ENCODE results near the gene GOLGB1. TPM values are rescaled to one million over a fixed set of nuclear protein-coding genes. Genes with fewer than 3 reads are reported as not detected.

GOLGB1 gene
- total RNA-seq, 1 donor from 2014 or later: 33.2 TPM

- H3K36me3 Mint-ChIP-seq (ENCODE audit: low read depth): no peaks in the 10 kb centered on the region
- no peaks in the 10 kb centered on the region for H3K27me3 Mint-ChIP-seq (ENCODE audit: low read depth)
- no peak for DNase-seq (ENCODE audit: low read depth, low spot score)
- H3K9me3 Mint-ChIP-seq: peaks cover 3% of the 10 kb centered on the region
- no peaks in the 10 kb centered on the region for H3K4me1 Mint-ChIP-seq
- H3K27ac Mint-ChIP-seq (ENCODE audit: unreplicated experiment): peak overlapping the region; percentile 64
- no peak overlapping the region for H3K4me3 Mint-ChIP-seq
- TF ChIP-seq, protein P1, sequence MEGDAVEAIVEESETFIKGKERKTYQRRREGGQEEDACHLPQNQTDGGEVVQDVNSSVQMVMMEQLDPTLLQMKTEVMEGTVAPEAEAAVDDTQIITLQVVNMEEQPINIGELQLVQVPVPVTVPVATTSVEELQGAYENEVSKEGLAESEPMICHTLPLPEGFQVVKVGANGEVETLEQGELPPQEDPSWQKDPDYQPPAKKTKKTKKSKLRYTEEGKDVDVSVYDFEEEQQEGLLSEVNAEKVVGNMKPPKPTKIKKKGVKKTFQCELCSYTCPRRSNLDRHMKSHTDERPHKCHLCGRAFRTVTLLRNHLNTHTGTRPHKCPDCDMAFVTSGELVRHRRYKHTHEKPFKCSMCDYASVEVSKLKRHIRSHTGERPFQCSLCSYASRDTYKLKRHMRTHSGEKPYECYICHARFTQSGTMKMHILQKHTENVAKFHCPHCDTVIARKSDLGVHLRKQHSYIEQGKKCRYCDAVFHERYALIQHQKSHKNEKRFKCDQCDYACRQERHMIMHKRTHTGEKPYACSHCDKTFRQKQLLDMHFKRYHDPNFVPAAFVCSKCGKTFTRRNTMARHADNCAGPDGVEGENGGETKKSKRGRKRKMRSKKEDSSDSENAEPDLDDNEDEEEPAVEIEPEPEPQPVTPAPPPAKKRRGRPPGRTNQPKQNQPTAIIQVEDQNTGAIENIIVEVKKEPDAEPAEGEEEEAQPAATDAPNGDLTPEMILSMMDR (conservative IDR thresholded peaks at IDR 0.05): no peak
These were observed 94.8 kb downstream of the GOLGB1 start for GRCh38 chr3:121654493-121655385.

DNA sequence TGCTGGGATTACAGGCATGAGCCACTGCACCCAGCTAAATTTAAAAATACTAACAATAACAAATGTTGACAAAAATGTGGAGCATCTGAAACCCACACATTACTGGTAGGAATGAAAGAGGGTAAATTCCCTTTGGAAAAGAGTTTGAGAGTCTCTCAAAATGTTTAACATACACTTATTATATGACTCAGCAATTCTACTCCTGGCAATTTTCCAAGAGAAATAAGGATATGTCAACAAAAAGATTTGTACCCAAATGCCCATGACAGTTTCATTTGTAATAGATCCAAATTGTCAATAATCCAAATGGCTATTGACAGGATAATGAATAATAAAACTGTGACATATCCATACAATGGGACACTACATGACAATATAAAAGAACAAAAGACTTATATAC lies 97.9 kb downstream of the GOLGB1 start:
- no peaks in the 10 kb centered on the region for H3K27me3 Mint-ChIP-seq (ENCODE audit: low read depth)
- H3K27ac Mint-ChIP-seq (ENCODE audit: unreplicated experiment): no peak overlapping the region
- DNase-seq (ENCODE audit: low read depth, low spot score): no peak
- H3K4me3 Mint-ChIP-seq: no peak overlapping the region
- H3K9me3 Mint-ChIP-seq: peaks cover 3% of the 10 kb centered on the region
- TF ChIP-seq, protein P1 (conservative IDR thresholded peaks at IDR 0.05): no peak
- no peaks in the 10 kb centered on the region for H3K4me1 Mint-ChIP-seq
- H3K36me3 Mint-ChIP-seq (ENCODE audit: low read depth): no peaks in the 10 kb centered on the region

GRCh38 chr3:121649645-121650044 lies 99.9 kb downstream of the GOLGB1 start:
- H3K4me3 Mint-ChIP-seq: no peak overlapping the region
- no peaks in the 10 kb centered on the region for H3K27me3 Mint-ChIP-seq (ENCODE audit: low read depth)
- no peak for DNase-seq (ENCODE audit: low read depth, low spot score)
- no peak overlapping the region for H3K27ac Mint-ChIP-seq (ENCODE audit: unreplicated experiment)
- peaks cover 3% of the 10 kb centered on the region for H3K9me3 Mint-ChIP-seq
- H3K36me3 Mint-ChIP-seq (ENCODE audit: low read depth): no peaks in the 10 kb centered on the region
- no peaks in the 10 kb centered on the region for H3K4me1 Mint-ChIP-seq
- TF ChIP-seq, protein P1 (conservative IDR thresholded peaks at IDR 0.05): no peak

GRCh38 chr3:121648219-121648958 lies 101.2 kb downstream of the GOLGB1 start:
- H3K36me3 Mint-ChIP-seq (ENCODE audit: low read depth): no peaks in the 10 kb centered on the region
- no peak overlapping the region for H3K27ac Mint-ChIP-seq (ENCODE audit: unreplicated experiment)
- no peak overlapping the region for H3K4me3 Mint-ChIP-seq
- no peaks in the 10 kb centered on the region for H3K4me1 Mint-ChIP-seq
- DNase-seq (ENCODE audit: low read depth, low spot score): no peak
- H3K9me3 Mint-ChIP-seq: peaks cover 3% of the 10 kb centered on the region
- TF ChIP-seq, protein P1 (conservative IDR thresholded peaks at IDR 0.05): no peak
- H3K27me3 Mint-ChIP-seq (ENCODE audit: low read depth): no peaks in the 10 kb centered on the region

DNA sequence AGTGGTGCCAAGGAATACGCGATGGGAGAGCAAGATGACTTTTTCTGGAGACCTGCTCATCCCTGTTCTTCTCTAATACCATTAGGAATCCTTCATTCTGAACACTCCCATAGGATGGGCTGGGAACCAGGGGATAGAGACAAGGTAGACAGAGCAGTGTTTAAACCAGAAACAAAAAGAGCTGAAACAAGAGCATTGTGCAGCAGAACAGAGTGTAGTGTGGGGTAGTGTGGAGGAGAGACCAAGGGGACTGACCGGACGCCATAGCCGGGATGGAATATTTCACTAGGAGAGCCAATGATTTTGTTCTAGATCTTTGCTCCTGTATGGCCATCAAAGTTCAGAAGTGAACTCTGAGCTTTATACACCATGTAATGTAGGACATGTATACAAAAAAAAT lies 104.5 kb downstream of the GOLGB1 start:
- H3K4me1 Mint-ChIP-seq: no peaks in the 10 kb centered on the region
- H3K36me3 Mint-ChIP-seq (ENCODE audit: low read depth): no peaks in the 10 kb centered on the region
- no peak for DNase-seq (ENCODE audit: low read depth, low spot score)
- no peak overlapping the region for H3K27ac Mint-ChIP-seq (ENCODE audit: unreplicated experiment)
- H3K27me3 Mint-ChIP-seq (ENCODE audit: low read depth): no peaks in the 10 kb centered on the region
- TF ChIP-seq, protein P1 (conservative IDR thresholded peaks at IDR 0.05): no peak
- no peaks in the 10 kb centered on the region for H3K9me3 Mint-ChIP-seq
- H3K4me3 Mint-ChIP-seq: no peak overlapping the region

Measured in neural crest cell (in vitro differentiated cells).